Gastroesophageal sphincter (tissue), 4 donors: Measurements from ENCODE around the gene SYF2. TPM values are rescaled to one million over a fixed set of nuclear protein-coding genes. Genes with fewer than 3 reads are reported as not detected.

Source experiments
- ATAC-seq: fragments of 150-250 bp; one replicate; pipeline ENCODE4 v1.9.1; 2016; ENCODE audit warnings: mild to moderate bottlenecking, moderate library complexity
- H3K27ac ChIP-seq, 4 donors: fragments of 200-600 bp; sonication (generic) in 3 of 4; 1 replicate in 3 of 4; 2 replicates in 1 of 4; pipeline ENCODE4 v1.5.1; 2016 to 2019
- H3K27me3 ChIP-seq: fragments of 200-600 bp; sonication (generic); one replicate; pipeline ENCODE4 v1.5.1; 2019
- H3K36me3 ChIP-seq, 2 donors: fragments of 200-600 bp; sonication (generic); one replicate each; pipeline ENCODE4 v1.5.1; 2019; ENCODE audit warnings: control low read depth in 1 of 2
- H3K4me1 ChIP-seq, 3 donors: fragments of 200-600 bp; sonication (generic); 1 replicate in 2 of 3; 2 replicates in 1 of 3; pipeline ENCODE4 v1.5.1; 2016 to 2019; ENCODE audit warnings: control low read depth in 2 of 3
- H3K4me3 ChIP-seq, 2 donors: fragments of 200-600 bp; sonication (generic); one replicate each; pipeline ENCODE4 v1.5.1; 2019; ENCODE audit warnings: mild to moderate bottlenecking in 1 of 2, moderate library complexity in 1 of 2
- H3K9me3 ChIP-seq, 3 donors: fragments of 200-600 bp; sonication (generic); one replicate each; pipeline ENCODE4 v1.5.1; 2017 to 2019; ENCODE audit warnings: control low read depth in 2 of 3
- CTCF ChIP-seq, 4 experiments: fragments of 200-600 bp in 2 of 4; fragments of 450-650 bp in 2 of 4; sonication (generic) in 1 of 4; IDR thresholded peaks; one replicate each; pipeline ENCODE4 v1.5.1; 2017 to 2019; ENCODE audit warnings: antibody characterized with exemption in 4 of 4, mild to moderate bottlenecking in 2 of 4, moderate library complexity in 2 of 4
- EP300 ChIP-seq: sonication (generic); formaldehyde crosslinking; IDR thresholded peaks from one replicate; pipeline ENCODE4 v1.6.1; 2017; ENCODE audit warnings: antibody characterized with exemption, mild to moderate bottlenecking
- POLR2A ChIP-seq, 2 donors: fragments of 450-650 bp; IDR thresholded peaks; one replicate each; pipeline ENCODE4 v1.6.1; 2017; ENCODE audit warnings: antibody characterized with exemption in 2 of 2, mild to moderate bottlenecking in 2 of 2, moderate library complexity in 1 of 2
- POLR2AphosphoS5 ChIP-seq: sonication (generic); formaldehyde crosslinking; IDR thresholded peaks from one replicate; pipeline ENCODE4 v1.6.1; 2017; ENCODE audit warnings: antibody characterized with exemption
- WGBS, 2 donors: methylation state at CpG; one replicate each; pipeline ENCODE4 v1.1.5; 2018; ENCODE audit warnings: low coverage in 1 of 2; 5-methylcytosine and 5-hydroxymethylcytosine counted together
- total RNA-seq, 4 donors: library from RNA; depleted of rRNA; stranded (reverse); fragments of >200 nt; gene quantifications; one replicate each; pipeline ENCODE4 v1.1.0, GENCODE V29; 2016

The SYF2 gene
- total RNA-seq, 4 donors from 2014 or later, result 54.5 to 105 (median 88.5) TPM

- Histone ChIP-seq H3K27ac (no peak overlapping the region), H3K9me3 (no peaks in the 10 kb centered on the region), H3K27me3 (peaks cover 23% of the 10 kb centered on the region), H3K4me3 (no peak overlapping the region), H3K36me3 (no peaks in the 10 kb centered on the region), H3K4me1 (no peaks in the 10 kb centered on the region)
- TF ChIP-seq POLR2A (IDR thresholded peaks at IDR 0.05), result no peak
- TF ChIP-seq CTCF (IDR thresholded peaks at IDR 0.05), result no peak
- WGBS, 2 donors, result 46 to 47% methylated on average over 5 of the region's 5 CpGs
- ATAC-seq, result no peak
These were observed 19.6 kb downstream of the SYF2 start for GRCh38 chr1:25212725-25213124.

- WGBS, 2 donors, result 17% methylated on average over 3 of the region's 3 CpGs; no CpG with 5 or more reads in 1 of the 2 donors
- Histone ChIP-seq H3K4me3 (no peak overlapping the region), H3K4me1 (no peaks in the 10 kb centered on the region), H3K27ac (no peak overlapping the region), H3K27me3 (peaks cover 28% of the 10 kb centered on the region), H3K36me3 (no peaks in the 10 kb centered on the region), H3K9me3 (no peaks in the 10 kb centered on the region)
- TF ChIP-seq POLR2A (IDR thresholded peaks at IDR 0.05), result no peak
- TF ChIP-seq CTCF (IDR thresholded peaks at IDR 0.05), result no peak
- TF ChIP-seq POLR2AphosphoS5, result no peak
- no peak for TF ChIP-seq EP300
- no peak for ATAC-seq
These were observed 21.6 kb downstream of the SYF2 start for GRCh38 chr1:25210728-25211127.

GRCh38 chr1:25209516-25209915, 22.8 kb downstream of the SYF2 start:
- Histone ChIP-seq H3K4me3 (no peak overlapping the region), H3K27me3 (peaks cover 33% of the 10 kb centered on the region), H3K27ac (no peak overlapping the region), H3K9me3 (no peaks in the 10 kb centered on the region), H3K4me1 (peaks cover 0 to 3% (median 0%) of the 10 kb centered on the region in 3 donors), H3K36me3 (no peaks in the 10 kb centered on the region)
- 81 to 90% methylated on average over 2 to 4 of the region's 4 CpGs for WGBS, 2 donors
- TF ChIP-seq CTCF (IDR thresholded peaks at IDR 0.05), result no peak
- ATAC-seq, result no peak

- Histone ChIP-seq H3K27ac (no peak overlapping the region), H3K9me3 (no peaks in the 10 kb centered on the region), H3K4me3 (no peak overlapping the region), H3K36me3 (no peaks in the 10 kb centered on the region), H3K4me1 (peaks cover 0 to 3% (median 0%) of the 10 kb centered on the region in 3 donors), H3K27me3 (peaks cover 33% of the 10 kb centered on the region)
- no peak for ATAC-seq
- WGBS, 2 donors, result 42 to 68% methylated on average over 2 of the region's 2 CpGs
- TF ChIP-seq POLR2AphosphoS5, result no peak
These were observed 23.6 kb downstream of the SYF2 start for GRCh38 chr1:25208561-25209222.

DNA sequence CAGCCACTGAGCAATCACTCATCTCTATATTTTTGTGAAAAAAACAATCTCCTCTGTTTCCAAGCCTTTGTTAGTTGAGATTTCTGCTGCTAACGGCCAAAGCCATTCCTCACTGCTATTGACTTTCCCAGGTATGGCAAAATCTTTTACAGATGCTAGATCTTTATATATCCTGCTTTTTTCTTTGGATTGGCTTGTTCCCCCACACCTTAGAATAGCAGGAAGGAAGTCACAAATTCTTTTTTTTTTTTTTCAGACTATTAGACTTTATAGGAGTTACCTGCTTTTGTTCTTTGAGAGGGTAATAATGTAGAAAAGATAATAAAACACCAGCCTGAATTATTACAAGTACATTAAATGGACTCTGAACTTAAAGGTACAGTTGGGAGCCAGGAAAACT, 24.2 kb downstream of the SYF2 start:
- H3K9me3 ChIP-seq, result no peaks in the 10 kb centered on the region
- 59 to 71% methylated on average over 1 of the region's 1 CpG for WGBS, 2 donors
- ATAC-seq, result no peak
- H3K27me3 ChIP-seq, result peaks cover 33% of the 10 kb centered on the region
- no peak overlapping the region for H3K27ac ChIP-seq
- no peaks in the 10 kb centered on the region for H3K36me3 ChIP-seq
- H3K4me3 ChIP-seq, result no peak overlapping the region
- H3K4me1 ChIP-seq, result peaks cover 0 to 3% (median 0%) of the 10 kb centered on the region in 3 donors
- TF ChIP-seq EP300 (no peak), POLR2A (IDR thresholded peaks at IDR 0.05) (no peak), POLR2AphosphoS5 (no peak), CTCF (IDR thresholded peaks at IDR 0.05) (no peak)
